ENCODE data around the gene INHBE.

- TF ChIP-seq, protein P1, sequence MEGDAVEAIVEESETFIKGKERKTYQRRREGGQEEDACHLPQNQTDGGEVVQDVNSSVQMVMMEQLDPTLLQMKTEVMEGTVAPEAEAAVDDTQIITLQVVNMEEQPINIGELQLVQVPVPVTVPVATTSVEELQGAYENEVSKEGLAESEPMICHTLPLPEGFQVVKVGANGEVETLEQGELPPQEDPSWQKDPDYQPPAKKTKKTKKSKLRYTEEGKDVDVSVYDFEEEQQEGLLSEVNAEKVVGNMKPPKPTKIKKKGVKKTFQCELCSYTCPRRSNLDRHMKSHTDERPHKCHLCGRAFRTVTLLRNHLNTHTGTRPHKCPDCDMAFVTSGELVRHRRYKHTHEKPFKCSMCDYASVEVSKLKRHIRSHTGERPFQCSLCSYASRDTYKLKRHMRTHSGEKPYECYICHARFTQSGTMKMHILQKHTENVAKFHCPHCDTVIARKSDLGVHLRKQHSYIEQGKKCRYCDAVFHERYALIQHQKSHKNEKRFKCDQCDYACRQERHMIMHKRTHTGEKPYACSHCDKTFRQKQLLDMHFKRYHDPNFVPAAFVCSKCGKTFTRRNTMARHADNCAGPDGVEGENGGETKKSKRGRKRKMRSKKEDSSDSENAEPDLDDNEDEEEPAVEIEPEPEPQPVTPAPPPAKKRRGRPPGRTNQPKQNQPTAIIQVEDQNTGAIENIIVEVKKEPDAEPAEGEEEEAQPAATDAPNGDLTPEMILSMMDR (IDR thresholded peaks at IDR 0.05) = no peak
- TF ChIP-seq POLR2A (IDR thresholded peaks at IDR 0.05; ENCODE audit: low read depth) = no peak
These were observed 9.5 kb downstream of the INHBE start for GRCh38 chr12:57464569-57464968.

Data from esophagus muscularis mucosa (tissue), 3 donors.